WERI-Rb-1 (cell line): ENCODE results near the gene OSCP1.

Experiments used
- DNase-seq: peaks from one replicate; pipeline ENCODE4 v3.0.0-alpha.2; 2020
- H3K27ac ChIP-seq: fragments of 250-450 bp; sonication (Bioruptor Pico); 2 replicates; pipeline ENCODE4 v1.5.1; 2020; ENCODE audit warnings: mild to moderate bottlenecking, moderate library complexity
- H3K27me3 ChIP-seq: fragments of 250-450 bp; sonication (Bioruptor Pico); 2 replicates; pipeline ENCODE4 v1.5.1; 2021; ENCODE audit warnings: mild to moderate bottlenecking, low read depth, moderate library complexity; ENCODE audit not compliant: insufficient read depth, severe bottlenecking
- H3K36me3 ChIP-seq: fragments of 250-450 bp; sonication (Bioruptor Pico); 2 replicates; pipeline ENCODE4 v1.5.1; 2020; ENCODE audit warnings: mild to moderate bottlenecking, moderate library complexity
- H3K4me3 ChIP-seq: 2 replicates; pipeline ENCODE4 v1.5.1; 2011; ENCODE audit warnings: low read depth, mild to moderate bottlenecking, control low read depth, low read length
- H3K9me3 ChIP-seq: fragments of 250-450 bp; sonication (Bioruptor Pico); 2 replicates; pipeline ENCODE4 v1.5.1; 2021; ENCODE audit warnings: mild to moderate bottlenecking, moderate library complexity; ENCODE audit not compliant: severe bottlenecking
- TF ChIP-seq, protein P1 (sequence below): IDR thresholded peaks from 2 replicates; pipeline ENCODE4 v1.5.1; 2011; ENCODE audit warnings: low read depth, mild to moderate bottlenecking, control low read depth, inconsistent platforms, low read length

Gene OSCP1

DNA sequence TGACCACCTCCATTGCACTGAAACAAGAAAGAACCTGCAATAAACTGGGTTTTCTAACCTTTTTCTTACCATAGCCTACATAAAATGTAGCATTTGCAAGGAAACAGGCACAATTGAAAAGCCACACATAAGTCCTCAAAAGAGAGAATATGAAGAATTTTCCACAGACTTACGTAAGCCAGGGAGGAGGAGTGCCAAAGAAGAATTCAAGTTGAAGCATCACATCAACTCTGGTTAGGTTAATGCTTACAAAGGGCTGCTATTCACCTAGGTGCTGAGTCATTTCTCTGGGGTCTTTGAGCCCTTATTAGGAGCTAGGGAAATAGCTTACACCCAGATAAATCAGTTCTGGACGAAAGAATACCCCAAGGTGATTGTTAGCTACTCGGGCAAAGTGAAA lies 9.6 kb downstream of the OSCP1 start:
- no peak for DNase-seq

GRCh38 chr1:36440044-36440443 lies 10.2 kb downstream of the OSCP1 start:
- Histone ChIP-seq H3K27ac (no peak overlapping the region), H3K4me3 (no peak overlapping the region), H3K27me3 (no peaks in the 10 kb centered on the region), H3K36me3 (no peaks in the 10 kb centered on the region; the same call in 1 of the 2 replicates), H3K9me3 (no peaks in the 10 kb centered on the region)
- TF ChIP-seq, protein P1, sequence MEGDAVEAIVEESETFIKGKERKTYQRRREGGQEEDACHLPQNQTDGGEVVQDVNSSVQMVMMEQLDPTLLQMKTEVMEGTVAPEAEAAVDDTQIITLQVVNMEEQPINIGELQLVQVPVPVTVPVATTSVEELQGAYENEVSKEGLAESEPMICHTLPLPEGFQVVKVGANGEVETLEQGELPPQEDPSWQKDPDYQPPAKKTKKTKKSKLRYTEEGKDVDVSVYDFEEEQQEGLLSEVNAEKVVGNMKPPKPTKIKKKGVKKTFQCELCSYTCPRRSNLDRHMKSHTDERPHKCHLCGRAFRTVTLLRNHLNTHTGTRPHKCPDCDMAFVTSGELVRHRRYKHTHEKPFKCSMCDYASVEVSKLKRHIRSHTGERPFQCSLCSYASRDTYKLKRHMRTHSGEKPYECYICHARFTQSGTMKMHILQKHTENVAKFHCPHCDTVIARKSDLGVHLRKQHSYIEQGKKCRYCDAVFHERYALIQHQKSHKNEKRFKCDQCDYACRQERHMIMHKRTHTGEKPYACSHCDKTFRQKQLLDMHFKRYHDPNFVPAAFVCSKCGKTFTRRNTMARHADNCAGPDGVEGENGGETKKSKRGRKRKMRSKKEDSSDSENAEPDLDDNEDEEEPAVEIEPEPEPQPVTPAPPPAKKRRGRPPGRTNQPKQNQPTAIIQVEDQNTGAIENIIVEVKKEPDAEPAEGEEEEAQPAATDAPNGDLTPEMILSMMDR, result no peak
- no peak for DNase-seq

More for the DNA sequence above, 9.6 kb downstream of the OSCP1 start:
- TF ChIP-seq, protein P1, result no peak
- Histone ChIP-seq H3K4me3 (no peak overlapping the region), H3K9me3 (no peaks in the 10 kb centered on the region), H3K36me3 (no peaks in the 10 kb centered on the region; the same call in 1 of the 2 replicates), H3K27ac (no peak overlapping the region), H3K27me3 (no peaks in the 10 kb centered on the region)

DNA sequence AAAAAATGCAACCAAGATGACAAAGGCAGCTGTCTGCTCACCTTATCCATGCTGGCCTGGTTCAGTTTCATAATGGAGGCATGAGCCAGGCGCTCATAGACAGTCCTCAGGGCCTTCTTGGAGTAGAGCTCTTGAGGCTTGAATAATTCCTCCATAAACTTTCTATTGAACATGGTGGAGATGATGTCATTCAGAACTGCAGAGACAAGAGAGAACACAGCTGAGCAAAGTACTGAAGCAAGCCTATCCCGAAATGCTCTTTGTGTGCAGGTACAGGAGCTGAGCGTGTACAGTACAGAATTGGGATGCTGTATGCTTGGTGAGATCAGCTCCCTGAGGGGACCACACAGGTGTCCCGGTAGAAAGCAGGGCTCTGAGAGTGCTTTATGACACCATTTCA lies 11.5 kb downstream of the OSCP1 start:
- Histone ChIP-seq H3K4me3 (no peak overlapping the region), H3K27ac (no peak overlapping the region), H3K27me3 (no peaks in the 10 kb centered on the region), H3K36me3 (no peaks in the 10 kb centered on the region; the same call in 1 of the 2 replicates), H3K9me3 (no peaks in the 10 kb centered on the region)
- no peak for DNase-seq
- TF ChIP-seq, protein P1, result no peak

DNA sequence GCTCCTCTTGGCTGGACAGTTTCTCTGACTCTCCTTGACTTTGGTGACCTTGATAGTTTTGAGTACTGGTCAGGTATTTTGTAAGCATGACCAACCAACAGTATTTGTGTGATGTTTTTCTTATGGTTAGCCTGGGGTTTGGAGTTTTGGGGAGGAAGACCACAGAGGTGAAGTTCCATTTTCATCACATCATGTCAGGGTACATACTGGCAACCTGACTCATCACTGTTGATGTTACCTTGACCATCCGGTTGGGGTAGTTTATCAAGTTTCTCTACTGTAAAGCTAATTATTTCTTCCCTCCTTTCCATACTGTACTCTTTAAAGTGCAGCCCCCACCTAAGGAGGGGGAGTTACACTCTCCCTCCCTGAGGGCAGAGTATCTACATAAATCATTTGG lies 13.4 kb downstream of the OSCP1 start:
- Histone ChIP-seq H3K9me3 (no peaks in the 10 kb centered on the region), H3K27ac (no peak overlapping the region), H3K27me3 (no peaks in the 10 kb centered on the region), H3K36me3 (no peaks in the 10 kb centered on the region; the same call in 1 of the 2 replicates), H3K4me3 (no peak overlapping the region)
- TF ChIP-seq, protein P1, result no peak
- DNase-seq, result no peak

DNA sequence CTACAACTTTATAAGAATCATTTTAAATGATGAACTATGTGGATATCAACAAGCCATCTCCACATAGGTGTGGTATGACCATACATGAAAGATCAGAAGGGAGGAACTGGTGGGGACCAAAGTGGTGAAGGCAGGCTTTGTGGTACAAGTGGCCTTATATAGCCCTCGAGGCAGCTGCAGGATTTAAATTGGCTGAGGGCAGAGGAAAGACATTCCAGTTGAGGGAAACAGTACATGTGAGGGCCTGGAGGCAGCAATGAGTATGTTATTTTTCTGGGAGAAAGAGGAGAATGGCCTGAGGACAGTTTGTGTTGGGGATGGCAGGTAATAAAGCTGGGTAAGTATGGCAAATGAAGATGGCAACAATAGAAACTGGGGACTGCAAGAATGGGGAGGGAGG lies 17.1 kb downstream of the OSCP1 start:
- no peak for DNase-seq
- H3K4me3 ChIP-seq, result no peak overlapping the region
- no peaks in the 10 kb centered on the region; the same call in 1 of the 2 replicates for H3K36me3 ChIP-seq
- no peaks in the 10 kb centered on the region for H3K27me3 ChIP-seq
- TF ChIP-seq, protein P1, result no peak
- H3K9me3 ChIP-seq, result no peaks in the 10 kb centered on the region
- no peak overlapping the region for H3K27ac ChIP-seq

DNA sequence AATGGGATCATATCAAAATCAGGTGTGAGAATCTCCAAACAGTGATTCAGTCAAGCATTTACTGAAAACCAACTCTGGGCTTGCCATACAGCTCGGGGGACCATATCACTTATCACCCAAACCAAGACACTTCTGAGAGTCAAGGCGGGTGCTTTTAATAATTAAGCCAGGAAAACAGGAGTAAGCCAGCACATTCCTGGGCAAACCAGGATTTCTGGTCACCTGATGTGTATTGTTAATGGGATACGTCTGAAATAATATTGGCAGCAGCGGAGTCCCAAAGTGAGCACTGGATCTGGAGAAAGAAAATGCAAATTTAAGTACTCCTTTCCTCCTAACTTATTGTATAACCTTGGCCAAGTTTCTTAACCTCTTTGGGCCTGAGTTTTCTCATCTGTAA lies 17.6 kb downstream of the OSCP1 start:
- DNase-seq, result no peak
- TF ChIP-seq, protein P1, result no peak
- Histone ChIP-seq H3K9me3 (no peaks in the 10 kb centered on the region), H3K36me3 (no peaks in the 10 kb centered on the region; the same call in 1 of the 2 replicates), H3K27me3 (no peaks in the 10 kb centered on the region), H3K4me3 (no peak overlapping the region), H3K27ac (no peak overlapping the region)
